Activated T-helper 1 cell treated with anti-CD3 and anti-CD28 coated beads, Interleukin-2, amount 50 U/mL, for 16 hours (primary cell): Measurements from ENCODE around the gene BAZ2B.

Experiments
- DNase-seq, 2 donors: peaks; one replicate each; pipeline ENCODE4 v3.0.0-alpha.2; 2020; ENCODE audit warnings: low read depth in 1 of 2, low spot score in 1 of 2

The BAZ2B gene

GRCh38 chr2:159270744-159271379 lies 345.5 kb downstream of the BAZ2B start:
- DNase-seq: no peak
